Mesothelial cell of epicardium (in vitro differentiated cells): ENCODE measurements around the gene KCNMA1. TPM values are rescaled to one million over a fixed set of nuclear protein-coding genes. Genes with fewer than 3 reads are reported as not detected.

Experiments
- DNase-seq, 2 experiments: peaks; one replicate each; pipeline ENCODE4 v3.0.0; 2021; ENCODE audit warnings: low spot score in 2 of 2; ENCODE audit not compliant: unreplicated experiment in 2 of 2
- H3K27ac Mint-ChIP-seq: 2 replicates; pipeline ENCODE4 v1.8.0; 2021; ENCODE audit warnings: mixed read lengths
- H3K27me3 Mint-ChIP-seq: 2 replicates; pipeline ENCODE4 v1.8.0; 2021; ENCODE audit warnings: low read depth, mixed read lengths
- H3K36me3 Mint-ChIP-seq: 2 replicates; pipeline ENCODE4 v1.8.0; 2021; ENCODE audit warnings: mixed read lengths
- H3K4me1 Mint-ChIP-seq: 2 replicates; pipeline ENCODE4 v1.8.0; 2021; ENCODE audit warnings: mixed read lengths
- H3K4me3 Mint-ChIP-seq: 2 replicates; pipeline ENCODE4 v1.8.0; 2021; ENCODE audit warnings: mild to moderate bottlenecking, moderate library complexity, mixed read lengths
- H3K9me3 Mint-ChIP-seq: 2 replicates; pipeline ENCODE4 v1.8.0; 2021; ENCODE audit warnings: mixed read lengths
- total RNA-seq: library from RNA; stranded (reverse); gene quantifications from 3 replicates; pipeline ENCODE4 v1.2.1, GENCODE V29; 2021
- TF ChIP-seq, protein P1 (sequence below): fragments of 200-600 bp; sonication (generic); IDR thresholded peaks from one replicate; pipeline ENCODE4 v1.5.0; 2021; ENCODE audit warnings: antibody characterized with exemption; ENCODE audit not compliant: unreplicated experiment

The KCNMA1 gene
- total RNA-seq, 1 donor from 2014 or later, result 44.0 TPM

DNA sequence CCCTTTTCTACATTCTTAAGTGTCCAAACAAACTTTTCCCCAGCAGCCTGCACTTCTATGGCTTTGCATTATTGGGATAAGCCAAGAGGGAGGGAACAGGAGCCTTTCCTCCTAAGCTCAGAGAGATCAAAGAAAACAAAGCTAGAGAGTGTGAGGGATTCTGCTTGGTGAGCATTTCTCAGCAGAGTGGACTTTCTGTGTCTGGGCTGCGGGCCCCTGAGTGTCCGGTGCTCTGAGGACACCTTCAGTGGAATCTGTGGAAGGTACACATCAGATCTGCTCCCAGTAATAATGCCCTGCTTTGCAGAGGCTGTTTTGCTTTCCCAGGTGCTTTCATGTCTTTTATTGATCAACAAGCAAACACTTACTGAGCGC lies 50.2 kb downstream of the KCNMA1 start:
- peaks cover 9% of the 10 kb centered on the region for H3K36me3 Mint-ChIP-seq
- TF ChIP-seq, protein P1, sequence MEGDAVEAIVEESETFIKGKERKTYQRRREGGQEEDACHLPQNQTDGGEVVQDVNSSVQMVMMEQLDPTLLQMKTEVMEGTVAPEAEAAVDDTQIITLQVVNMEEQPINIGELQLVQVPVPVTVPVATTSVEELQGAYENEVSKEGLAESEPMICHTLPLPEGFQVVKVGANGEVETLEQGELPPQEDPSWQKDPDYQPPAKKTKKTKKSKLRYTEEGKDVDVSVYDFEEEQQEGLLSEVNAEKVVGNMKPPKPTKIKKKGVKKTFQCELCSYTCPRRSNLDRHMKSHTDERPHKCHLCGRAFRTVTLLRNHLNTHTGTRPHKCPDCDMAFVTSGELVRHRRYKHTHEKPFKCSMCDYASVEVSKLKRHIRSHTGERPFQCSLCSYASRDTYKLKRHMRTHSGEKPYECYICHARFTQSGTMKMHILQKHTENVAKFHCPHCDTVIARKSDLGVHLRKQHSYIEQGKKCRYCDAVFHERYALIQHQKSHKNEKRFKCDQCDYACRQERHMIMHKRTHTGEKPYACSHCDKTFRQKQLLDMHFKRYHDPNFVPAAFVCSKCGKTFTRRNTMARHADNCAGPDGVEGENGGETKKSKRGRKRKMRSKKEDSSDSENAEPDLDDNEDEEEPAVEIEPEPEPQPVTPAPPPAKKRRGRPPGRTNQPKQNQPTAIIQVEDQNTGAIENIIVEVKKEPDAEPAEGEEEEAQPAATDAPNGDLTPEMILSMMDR, result no peak
- H3K9me3 Mint-ChIP-seq, result no peaks in the 10 kb centered on the region
- H3K27ac Mint-ChIP-seq, result peak overlapping the region; percentile 27
- H3K27me3 Mint-ChIP-seq, result no peaks in the 10 kb centered on the region
- peaks cover 14% of the 10 kb centered on the region for H3K4me1 Mint-ChIP-seq
- no peak overlapping the region for H3K4me3 Mint-ChIP-seq
- no peak for DNase-seq

DNA sequence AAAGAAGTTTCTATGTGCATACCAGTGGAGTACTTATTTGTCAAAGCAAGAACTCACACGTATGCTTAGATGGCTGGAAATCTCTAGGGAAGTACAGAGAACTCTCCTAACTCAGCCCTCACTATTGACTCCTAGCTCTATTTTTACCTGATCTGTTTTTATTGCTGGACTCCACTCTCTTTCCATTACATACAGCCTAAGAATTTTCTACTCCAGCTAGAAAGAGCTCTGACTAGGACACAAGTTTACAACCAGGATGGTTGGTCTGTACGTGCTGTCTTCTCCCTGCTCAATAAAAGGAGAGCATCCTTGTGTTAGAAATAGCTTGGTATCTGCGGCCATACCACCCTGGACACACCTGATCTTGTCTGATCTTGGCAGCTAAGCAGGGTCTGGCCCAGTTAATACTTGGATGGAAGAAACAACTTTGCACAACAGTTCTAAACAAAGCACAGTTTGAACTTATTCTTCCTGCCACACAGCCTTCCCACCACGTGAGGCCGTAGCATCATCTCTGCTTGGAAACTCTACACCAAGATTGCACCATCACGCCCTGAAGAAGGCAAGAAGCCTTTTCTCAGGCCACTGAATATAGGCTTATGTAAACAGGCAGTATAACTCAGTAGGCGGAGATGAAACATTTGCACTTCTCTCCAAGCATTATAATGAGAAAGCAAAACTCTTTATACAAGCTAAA lies 50.7 kb downstream of the KCNMA1 start:
- Mint-ChIP-seq H3K36me3 (peaks cover 9% of the 10 kb centered on the region), H3K27me3 (no peaks in the 10 kb centered on the region), H3K9me3 (no peaks in the 10 kb centered on the region), H3K27ac (peak overlapping the region; percentile 27), H3K4me1 (peaks cover 14% of the 10 kb centered on the region), H3K4me3 (no peak overlapping the region)
- TF ChIP-seq, protein P1, result no peak
- no peak for DNase-seq

GRCh38 chr10:77584938-77585337 lies 52.7 kb downstream of the KCNMA1 start:
- peaks cover 9% of the 10 kb centered on the region for H3K36me3 Mint-ChIP-seq
- no peak for DNase-seq
- H3K9me3 Mint-ChIP-seq, result no peaks in the 10 kb centered on the region
- H3K4me1 Mint-ChIP-seq, result peaks cover 14% of the 10 kb centered on the region
- TF ChIP-seq, protein P1, result no peak
- H3K27me3 Mint-ChIP-seq, result no peaks in the 10 kb centered on the region
- no peak overlapping the region for H3K27ac Mint-ChIP-seq
- no peak overlapping the region for H3K4me3 Mint-ChIP-seq

DNA sequence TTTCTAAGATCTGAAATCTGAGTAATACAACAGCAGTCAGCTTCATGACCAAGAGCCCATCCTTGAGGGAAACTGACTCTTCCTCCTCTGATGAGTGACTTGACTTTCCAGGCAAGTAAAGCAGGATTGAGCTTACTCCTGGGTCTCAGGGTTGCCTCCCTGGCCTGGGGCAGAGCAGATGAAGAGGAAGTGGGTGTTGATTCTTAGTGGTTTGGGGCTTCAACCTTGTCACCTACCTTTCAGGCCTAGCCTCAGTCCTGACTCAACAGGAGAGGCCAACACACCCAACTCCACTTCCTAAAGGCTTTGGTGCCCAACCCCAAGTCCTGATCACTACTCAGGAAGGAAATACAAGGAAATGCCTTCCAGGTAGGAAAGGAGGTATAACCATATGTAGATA lies 54.1 kb downstream of the KCNMA1 start:
- H3K4me1 Mint-ChIP-seq, result peaks cover 14% of the 10 kb centered on the region
- no peaks in the 10 kb centered on the region for H3K9me3 Mint-ChIP-seq
- H3K27ac Mint-ChIP-seq, result no peak overlapping the region
- H3K36me3 Mint-ChIP-seq, result peaks cover under 1% of the 10 kb centered on the region
- DNase-seq, result no peak
- no peaks in the 10 kb centered on the region for H3K27me3 Mint-ChIP-seq
- H3K4me3 Mint-ChIP-seq, result no peak overlapping the region
- TF ChIP-seq, protein P1, result no peak

DNA sequence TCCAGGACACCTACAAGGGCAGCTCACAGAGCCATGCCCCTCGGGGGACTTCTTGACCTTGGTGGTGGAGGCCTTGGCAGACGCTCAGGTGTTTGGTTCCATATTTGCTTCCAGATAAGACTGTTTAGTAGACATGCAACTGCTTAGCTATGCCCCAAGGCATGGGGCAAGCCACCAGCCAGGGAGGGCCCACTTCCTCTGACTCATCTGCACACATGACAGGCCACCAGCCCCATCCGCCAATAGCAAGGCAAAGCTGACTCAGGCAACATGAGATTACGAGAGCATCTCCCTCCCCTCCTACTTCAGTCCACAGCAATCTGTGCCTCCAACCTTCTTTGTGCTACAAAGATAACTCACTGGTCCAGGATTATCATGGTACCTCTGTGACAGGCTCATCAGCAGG lies 54.9 kb downstream of the KCNMA1 start:
- H3K27me3 Mint-ChIP-seq, result no peaks in the 10 kb centered on the region
- H3K27ac Mint-ChIP-seq, result no peak overlapping the region
- no peaks in the 10 kb centered on the region for H3K9me3 Mint-ChIP-seq
- H3K36me3 Mint-ChIP-seq, result no peaks in the 10 kb centered on the region
- TF ChIP-seq, protein P1, result no peak
- H3K4me1 Mint-ChIP-seq, result peaks cover 12% of the 10 kb centered on the region
- no peak overlapping the region for H3K4me3 Mint-ChIP-seq
- no peak for DNase-seq
